ENCODE data around the gene ATG7.
"Not testable (repeated sequence)": the region's sequence is repeated elsewhere in the genome, so short reads cannot be mapped to it uniquely, and the experiment has no call there.

The ATG7 gene

GRCh38 chr3:11574981-11575669 lies 302.9 kb downstream of the ATG7 start:
- DNase-seq, result no peak

DNA sequence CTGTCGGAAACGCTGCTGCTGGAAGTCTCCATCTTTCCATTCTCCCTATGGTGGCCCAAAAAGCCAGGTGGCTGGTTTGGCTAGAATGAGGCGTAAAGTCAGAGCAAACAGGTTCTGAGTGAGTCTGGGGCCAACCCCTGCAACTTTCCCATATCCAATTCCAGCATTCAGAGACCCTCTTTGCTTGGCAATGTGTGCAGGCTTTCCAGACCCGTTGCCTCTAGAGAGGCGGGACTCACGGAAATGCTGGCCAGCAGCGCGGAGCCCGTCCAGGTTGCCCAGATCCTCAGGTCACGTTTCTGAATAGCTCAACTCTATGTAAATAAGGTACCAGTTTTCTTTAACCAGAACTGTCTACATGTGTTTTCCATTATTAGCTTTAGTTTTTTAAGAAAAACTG lies 303.5 kb downstream of the ATG7 start:
- DNase-seq, result no peak

- DNase-seq, result no peak
Measured at GRCh38 chr3:11576453-11576852, 304.3 kb downstream of the ATG7 start.

DNA sequence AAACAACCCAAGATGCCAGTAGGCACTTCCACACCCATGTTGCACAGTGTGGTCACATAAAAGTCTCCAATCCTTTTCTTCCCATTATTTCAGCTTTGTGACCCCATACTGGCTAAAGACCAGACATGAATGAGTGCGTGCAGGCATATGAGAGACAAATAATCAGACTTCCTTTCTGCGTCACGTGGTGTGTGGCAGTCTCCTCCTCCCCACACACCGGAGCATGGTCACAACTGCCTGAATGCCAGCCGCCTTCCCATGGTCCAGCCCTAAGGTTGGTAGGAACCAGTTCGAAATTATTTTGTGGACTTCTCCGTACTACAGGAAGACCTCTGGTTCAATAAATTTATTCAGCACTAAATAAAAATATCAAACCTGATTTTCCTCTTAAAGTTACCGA lies 306.0 kb downstream of the ATG7 start:
- no peak for DNase-seq

GRCh38 chr3:11580645-11581044 lies 308.4 kb downstream of the ATG7 start:
- no peak for DNase-seq

GRCh38 chr3:11581237-11582190 lies 309.3 kb downstream of the ATG7 start:
- no peak for DNase-seq

DNA sequence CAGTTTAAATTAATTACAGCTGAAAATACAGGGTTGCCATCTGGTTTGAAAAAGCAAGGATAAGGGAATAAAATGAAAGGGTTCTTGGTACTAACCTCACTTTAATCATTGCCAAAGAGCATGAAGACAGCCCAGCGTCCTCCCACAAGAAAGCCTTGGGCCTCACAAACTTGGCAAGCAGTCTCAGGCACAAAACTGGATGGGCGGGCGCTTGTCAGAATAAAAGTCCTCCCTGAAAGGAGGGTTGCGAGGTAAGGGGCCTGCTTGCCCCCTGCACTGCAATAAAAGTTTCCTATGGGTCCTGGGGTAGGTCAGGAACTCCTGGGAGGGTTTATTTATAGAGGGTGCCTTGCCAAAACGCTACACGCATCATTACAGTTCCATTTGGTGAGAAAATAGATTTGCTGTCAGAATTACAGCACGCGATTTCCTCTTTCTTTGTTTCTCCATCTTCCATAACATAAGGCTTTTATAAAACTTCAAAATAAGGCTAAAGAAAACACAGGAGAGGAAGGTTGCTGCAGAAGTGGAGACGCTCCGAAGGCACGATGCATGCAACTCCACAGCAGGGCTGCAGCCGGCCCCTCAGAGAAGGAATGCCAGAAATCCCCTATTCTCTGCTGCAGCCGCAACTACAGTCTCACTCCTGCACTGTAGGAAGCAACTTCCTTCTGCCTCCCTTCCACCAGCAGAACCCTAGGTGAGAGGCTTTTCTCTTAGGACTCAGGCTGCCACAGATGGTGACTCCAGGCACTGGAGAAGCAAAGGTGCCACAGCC lies 310.2 kb downstream of the ATG7 start:
- DNase-seq, result peak; percentile 20

DNA sequence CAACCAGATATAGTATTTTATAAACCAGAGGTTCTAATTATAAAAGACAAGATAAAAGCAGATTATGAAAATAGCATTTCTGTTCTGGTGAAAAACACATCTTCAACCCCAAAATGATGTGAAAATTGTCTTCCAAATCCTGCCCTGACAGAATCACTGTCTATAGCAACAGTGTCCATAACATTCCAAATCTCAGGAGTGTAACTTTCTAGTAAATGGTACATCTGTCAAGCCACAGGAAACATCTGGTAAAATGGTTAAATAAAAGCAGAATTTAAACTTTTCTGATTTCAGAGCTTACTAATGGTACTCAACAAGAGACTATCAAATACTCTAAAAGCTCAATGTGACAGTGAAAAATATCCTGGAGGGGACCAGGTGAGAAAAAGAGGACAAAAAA lies 311.0 kb downstream of the ATG7 start:
- no peak for DNase-seq

- no peak for DNase-seq
Measured at GRCh38 chr3:11583638-11584046, 311.4 kb downstream of the ATG7 start.

GRCh38 chr3:11584570-11584969 lies 312.4 kb downstream of the ATG7 start:
- no peak for DNase-seq

- DNase-seq, result no peak
Measured at GRCh38 chr3:11587766-11588165, 315.6 kb downstream of the ATG7 start.

- no peak for DNase-seq
Measured at GRCh38 chr3:11588338-11588737, 316.1 kb downstream of the ATG7 start.

- no peak for DNase-seq
Measured at GRCh38 chr3:11588755-11589154, 316.6 kb downstream of the ATG7 start.

DNA sequence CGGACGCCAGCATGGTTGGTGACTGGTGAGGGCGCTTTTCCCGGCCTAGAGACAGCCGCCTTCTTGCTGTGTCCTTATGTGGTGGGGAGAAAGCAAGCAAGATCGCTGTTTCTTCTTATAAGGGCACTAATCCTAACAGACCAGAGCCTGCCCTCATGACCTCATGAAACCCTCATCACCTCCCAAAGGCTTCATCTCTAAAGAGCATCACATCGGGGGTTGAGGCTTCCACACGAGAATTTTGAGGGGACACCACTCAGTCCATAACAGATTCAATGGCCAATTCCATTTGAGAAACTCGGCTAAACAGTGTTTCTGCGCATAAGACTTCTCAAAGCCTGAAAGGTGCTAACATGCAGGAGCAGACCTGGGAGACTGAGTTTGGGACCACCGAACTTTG lies 317.5 kb downstream of the ATG7 start:
- no peak for DNase-seq

DNA sequence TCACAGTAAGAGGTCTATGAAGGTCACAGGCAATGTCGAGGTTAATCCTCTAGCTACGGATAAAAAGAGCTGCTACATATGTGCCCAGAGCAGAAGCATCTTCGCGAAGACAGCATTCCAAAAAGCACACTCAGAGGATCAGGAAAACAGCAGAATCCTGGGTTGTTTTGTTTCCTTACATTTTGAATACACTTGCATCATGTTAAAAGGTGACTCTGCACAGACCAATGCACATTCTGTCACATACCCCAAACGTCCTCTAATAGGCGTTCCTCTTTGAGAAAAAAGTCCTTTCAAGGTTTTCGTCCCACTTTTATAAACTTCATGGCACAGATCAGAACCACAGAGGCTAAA lies 318.8 kb downstream of the ATG7 start:
- no peak for DNase-seq

DNA sequence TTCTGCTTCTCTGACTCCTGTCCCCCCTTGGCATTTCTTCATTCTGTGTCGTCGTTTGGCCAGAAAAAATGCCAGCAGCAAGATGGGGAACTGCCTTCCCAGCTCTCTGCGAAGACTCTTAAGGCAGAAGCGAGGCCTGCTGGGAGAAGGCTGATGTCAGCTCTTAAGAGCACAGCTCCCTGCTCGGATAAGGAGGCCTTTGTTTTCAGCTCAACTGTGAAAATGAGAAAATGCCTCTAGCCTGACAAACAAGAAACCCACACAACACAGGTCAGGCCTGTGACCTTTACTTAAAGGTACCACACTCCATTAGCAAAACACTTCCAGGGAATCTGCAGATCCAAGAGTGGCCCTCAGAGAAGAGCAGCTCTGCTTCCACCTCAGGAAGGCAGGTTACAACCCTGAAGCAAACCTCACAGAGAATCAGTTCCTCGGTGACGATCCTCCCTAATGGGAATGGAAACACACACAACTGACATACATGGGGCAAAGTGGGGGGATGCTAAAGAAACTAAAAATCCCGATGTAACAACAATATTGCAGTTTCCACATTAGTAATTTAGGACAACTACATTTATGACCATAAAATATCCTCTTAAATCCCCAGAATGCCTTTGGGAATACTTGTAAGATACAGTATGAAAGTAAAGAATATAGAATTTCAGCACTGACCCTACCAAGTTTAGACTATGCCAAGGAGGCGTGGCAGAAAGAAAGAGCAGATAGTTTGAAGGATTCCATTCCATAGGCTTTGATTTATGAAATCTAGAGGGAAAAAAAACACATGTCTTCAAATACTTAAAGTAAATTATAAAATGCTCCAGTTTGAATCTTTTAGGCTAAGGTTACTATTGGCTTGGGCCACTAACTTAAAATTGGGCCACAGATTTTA lies 319.4 kb downstream of the ATG7 start:
- DNase-seq, result no peak

DNA sequence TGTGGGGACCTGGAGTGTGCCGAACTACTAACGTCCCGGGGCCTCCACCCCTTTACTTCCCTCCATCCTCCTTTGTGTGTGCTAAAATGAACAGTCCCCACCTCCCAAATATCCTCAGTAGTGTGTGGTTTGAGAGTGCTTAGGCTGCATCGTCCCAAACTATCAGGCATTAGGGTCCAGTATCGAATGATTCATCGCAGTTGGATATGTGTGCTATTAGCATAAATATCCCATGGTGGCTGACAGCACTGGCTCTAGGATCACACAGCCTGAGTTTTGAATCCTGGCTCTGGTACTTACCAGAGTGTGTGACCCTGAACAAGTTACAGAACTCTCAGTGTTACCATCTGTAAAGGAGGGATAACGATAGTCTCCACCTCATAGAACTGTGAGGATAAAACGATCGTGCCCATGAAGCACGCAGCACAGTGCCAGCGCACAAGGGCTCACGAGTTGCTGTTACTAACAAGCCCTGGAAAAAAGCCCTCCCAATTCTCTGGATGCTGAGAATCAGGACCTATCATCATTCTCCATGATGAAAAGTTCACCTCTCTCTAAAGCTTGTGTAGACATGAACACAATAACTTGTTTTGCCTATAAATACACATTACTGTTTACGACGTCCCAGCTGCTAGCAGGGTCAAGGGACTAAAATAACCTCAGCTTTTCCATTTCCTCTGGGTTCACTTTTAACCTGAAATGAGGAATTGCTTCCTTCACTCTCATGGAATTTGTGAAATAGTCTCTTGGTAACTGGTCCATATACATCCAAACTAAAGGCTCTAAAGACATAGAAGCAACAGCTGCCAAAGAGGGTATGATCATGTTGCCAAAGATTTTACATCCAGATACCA lies 320.5 kb downstream of the ATG7 start:
- no peak for DNase-seq

- no peak for DNase-seq
Measured at GRCh38 chr3:11593318-11594034, 321.3 kb downstream of the ATG7 start.

DNA sequence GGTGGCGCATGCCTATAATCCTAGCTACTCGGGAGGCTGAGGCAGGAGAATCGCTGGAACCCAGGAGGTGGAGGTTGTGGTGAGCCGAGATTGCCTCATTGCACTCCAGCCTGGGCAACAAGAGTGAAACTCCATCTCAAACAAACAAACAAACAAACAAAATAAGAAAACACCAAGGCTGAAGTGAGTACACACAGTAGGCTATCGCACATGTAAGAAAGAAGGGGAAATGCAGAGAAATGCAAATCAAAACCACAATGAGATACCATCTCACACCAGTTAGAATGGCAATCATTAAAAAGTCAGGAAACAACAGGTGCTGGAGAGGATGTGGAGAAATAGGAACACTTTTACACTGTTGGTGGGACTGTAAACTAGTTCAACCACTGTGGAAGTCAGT lies 322.8 kb downstream of the ATG7 start:
- not testable (repeated sequence) for DNase-seq

- no peak for DNase-seq
Measured at GRCh38 chr3:11596387-11596786, 324.2 kb downstream of the ATG7 start.

All from CD4-positive, alpha-beta T cell treated with Interleukin-17A for 4 hours (primary cell).